COLO668 (cell line): Measurements from ENCODE around the gene TLK1.

ENCODE experiments used
- DNase-seq: peaks from one replicate; lab custom pipeline; 2025; ENCODE audit not compliant: unreplicated experiment; lab: John Stamatoyannopoulos, UW

TLK1 gene

DNA sequence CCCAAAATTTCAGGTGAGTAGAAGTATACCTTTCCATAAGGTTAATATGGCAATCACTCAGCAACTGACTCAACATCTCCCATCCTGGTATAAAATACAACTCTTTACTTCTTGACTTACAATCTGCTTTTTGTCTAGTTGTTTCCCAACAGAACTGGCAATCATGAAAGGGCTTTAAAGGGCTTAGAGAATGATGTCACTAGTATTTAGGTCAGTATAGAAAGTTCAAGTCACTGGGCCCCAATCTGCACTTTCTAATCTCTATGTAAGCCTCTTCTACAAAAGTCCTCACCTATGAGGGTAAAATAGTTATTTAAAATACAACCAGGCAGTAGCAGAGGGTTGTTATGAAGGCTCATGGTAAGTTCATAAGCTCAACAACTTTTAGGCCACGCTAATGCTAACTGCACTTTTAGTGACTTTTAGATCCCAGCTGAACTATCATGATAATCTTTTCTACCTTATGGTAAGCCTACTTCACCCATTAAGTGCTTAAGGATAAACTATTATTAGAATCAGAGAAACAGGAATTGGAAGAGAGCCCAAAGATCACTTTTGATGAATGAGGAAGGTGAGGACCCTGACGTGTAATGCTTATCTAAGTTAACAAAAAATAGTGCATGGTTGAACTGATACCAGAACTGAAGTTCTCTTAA is 152.0 kb downstream of the TLK1 start:
- DNase-seq = no peak

DNA sequence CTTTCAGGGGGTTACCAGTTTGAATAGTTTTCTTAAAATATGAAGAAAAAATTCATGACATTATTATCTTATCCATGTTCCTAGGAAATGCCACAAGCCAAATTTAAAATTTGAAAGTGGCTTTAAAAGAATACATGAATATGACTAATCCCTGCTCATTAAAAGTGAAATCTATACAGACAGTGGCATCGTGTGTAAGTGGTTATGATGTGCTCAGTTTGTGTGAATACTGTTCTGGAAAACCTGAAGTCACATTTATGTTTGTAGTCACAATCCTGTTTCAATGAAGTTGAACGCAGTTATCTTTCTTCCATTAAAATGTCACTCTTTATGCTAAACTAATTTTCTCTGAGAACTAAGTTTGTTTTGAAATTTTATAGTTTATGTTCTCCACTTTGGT is 155.9 kb downstream of the TLK1 start:
- DNase-seq = no peak

DNA sequence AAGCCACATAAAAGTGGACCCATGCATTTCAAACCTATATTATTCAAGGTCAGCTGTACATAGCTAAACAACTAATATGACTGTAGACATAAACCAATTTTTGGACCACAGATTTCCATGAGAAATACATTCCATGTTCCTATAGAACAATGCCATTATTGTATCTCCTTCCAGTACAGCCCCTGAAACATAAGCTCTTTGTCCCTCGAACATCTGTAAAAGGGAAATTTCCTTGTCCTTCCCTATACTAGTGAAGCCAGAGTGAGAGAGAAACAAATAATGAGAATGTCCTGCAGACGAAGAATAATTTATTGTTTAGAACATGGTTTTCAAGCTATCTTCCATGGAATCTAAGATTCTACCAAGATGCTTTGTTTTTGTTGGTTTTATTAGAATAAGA is 156.3 kb downstream of the TLK1 start:
- no peak for DNase-seq

DNA sequence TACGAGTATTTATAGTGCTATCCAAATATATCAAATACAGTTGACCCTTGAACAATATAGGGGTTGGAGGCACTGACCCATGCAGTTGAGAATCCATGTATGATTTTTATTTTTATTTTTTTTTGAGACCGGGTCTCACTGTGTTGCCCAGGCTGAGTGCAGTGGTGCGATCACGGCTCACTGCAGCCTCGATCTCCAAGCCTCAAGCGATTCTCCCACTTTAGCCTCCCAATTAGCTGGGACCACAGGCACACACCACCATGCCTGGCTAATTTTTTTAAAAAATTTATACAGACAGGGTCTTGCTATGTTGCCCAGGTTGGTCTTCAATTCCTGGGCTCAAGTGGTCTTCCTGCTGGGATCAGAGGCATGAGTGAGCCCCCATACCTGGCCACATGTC is 161.0 kb downstream of the TLK1 start:
- no peak for DNase-seq

DNA sequence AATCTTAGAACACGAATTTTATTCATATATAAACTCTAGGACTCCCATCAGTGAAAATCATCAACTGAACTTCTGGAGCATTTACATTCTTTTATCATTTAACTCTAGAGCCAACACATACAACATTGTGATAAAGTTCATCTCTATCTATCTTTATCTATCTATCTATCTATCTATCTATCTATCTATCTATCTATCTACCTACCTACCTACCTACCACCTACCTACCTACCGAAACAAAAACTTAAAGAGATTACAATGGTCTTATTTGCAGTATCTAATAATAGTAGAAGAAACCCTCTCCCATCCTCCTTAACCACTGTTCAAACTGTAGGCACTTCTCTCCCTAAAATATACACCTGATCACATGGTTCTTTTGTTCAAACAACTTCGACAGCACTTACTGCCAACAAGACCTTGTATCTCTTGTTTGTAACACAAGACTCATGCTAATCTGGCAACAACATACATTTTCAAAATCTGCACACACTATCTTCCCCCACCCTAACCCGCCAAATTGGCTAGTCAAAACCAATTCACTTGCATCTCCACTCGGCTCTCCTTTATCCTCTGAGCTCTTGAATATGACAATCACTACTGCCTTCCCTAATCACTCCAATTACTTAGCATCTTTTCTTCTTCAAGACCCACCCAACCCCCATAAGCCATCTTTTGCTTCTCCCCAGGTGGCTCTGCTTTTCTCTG is 162.6 kb downstream of the TLK1 start:
- DNase-seq = no peak

DNA sequence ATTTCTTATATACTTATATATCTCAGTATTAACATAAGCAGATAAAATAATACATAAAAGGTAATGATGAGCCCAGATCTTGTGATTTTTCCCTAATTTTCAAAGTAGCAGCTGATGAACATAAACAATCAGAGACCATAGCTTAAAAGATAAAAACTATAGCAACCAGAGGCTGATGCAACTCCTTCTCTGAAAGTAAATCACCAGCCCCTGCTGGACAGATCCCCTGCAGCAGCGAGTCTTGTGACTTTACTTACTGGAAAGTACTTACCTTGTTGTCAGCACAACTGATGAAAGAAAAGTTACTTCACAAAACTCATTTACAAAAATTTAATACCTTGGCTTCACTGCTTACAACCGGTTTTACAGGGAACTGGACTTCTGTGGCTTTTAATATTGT is 164.4 kb downstream of the TLK1 start:
- DNase-seq = no peak

DNA sequence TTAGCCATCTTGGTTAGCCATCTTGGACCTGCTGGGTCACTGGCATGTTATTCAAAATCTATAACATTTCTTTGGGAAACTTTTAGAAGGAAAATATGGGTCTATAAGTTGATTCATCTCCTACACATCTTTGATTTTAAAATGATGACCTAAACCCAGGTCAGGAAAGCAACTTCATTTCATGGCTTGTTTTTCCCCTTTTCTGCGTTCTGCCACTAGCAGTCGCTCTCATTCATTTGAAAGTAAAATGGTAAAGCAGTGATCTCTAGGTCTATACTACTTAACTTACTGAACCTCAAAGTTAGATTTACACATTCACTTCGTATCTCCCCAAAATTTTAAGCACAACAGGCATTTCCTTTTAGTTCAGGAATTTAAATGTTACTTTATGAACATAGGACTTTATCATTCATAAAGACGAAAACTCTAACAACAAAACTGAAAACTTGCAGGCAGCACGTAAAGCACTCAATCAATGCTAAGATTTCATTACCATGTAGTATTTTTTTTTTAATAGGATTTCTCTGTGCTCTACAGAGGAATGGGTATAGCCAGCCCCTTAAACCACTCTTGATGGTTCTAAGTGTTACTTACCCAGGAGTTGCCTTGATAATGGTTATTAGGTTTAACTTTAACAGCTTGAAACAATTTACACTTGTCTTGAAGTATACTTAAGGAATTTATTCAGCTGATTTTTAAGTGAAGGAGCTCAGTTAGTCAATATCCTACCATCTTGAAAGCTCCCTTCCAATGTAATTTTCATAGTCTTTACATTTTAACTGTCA is 169.1 kb downstream of the TLK1 start:
- DNase-seq = no peak

DNA sequence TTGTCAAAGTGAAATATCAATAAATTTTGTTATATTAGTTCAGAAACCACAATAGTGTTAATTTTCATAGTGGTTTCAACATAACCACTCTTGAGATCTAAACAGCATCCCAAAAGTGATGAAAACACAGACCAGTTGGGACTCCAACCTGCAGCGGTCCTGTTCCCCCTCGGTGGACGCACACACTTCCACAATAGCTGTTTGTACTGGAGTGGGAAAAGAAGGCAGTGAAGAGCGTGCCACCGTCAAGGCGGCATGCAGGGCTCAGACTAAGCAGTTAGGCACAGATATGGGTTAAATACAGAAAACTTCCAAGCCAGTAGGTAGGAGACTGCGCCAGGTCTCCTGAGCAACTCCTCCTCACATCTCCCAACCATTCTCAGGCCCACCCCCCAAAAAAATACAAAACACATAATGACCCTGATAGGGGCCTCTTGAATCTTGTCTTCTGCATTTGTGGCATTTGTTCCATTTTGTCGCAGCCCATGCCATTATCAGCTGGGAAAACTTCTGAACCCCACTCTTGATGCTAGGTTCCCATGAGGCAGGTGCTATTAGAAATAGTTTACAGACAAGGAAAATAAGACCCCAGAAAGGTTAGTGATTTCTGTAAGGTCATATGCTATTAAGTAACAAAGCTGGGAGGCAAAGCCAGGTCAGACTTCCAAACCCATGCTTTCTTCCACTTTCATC is 174.0 kb downstream of the TLK1 start:
- no peak for DNase-seq

DNA sequence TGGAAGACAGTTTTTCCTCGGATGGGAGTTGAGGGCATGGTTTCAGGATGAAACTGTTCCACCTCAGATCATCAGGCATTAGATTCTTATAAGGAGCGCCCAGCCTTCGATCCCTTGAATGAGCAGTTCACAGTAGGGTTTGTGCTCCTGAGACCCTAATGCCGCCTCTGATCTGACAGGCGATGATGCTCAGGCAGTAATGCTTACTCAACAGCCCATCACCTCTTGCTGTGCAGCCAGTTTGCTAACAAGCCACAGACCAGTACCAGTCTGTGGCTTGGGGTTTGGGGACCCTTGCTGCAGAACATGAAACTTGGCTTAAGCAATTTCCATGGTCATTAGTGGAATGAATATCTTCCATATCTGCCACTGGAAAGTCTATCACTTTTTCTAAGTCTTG is 175.3 kb downstream of the TLK1 start:
- DNase-seq = no peak

DNA sequence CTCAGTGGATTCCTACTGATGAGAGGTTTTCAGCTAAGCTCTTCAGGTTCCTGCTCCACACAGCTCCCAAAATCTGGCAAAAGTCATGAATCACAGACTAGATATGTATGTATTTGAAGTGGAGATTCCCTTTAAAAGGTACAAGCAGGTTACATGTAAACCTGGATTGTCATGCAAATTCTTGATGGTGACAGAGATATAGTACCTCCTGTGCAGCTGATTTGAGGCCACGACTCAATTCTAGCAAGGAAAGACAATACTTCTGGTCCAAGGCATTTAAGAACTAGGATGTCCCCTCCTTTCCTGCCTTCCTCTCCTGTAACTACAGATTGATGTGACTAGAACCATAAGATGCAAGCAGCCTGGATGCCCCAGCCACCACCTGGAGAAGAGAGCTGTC is 176.6 kb downstream of the TLK1 start:
- DNase-seq = no peak

DNA sequence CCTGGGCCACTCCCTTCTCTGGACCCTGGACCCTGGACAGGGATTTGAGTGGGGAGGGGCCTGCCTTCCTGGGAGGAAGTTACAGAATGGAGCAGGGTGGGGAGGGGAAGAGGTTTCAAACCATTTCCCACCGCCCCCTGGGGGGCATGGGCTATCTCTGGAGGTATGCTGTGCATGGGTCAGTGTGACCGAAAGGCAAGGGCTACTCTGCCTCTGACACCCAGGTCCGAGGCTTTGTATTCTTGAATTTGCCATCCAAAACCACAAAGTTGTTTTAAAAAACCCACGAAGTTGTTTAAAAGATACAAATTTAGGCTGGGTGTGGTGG is 184.8 kb downstream of the TLK1 start:
- no peak for DNase-seq

DNA sequence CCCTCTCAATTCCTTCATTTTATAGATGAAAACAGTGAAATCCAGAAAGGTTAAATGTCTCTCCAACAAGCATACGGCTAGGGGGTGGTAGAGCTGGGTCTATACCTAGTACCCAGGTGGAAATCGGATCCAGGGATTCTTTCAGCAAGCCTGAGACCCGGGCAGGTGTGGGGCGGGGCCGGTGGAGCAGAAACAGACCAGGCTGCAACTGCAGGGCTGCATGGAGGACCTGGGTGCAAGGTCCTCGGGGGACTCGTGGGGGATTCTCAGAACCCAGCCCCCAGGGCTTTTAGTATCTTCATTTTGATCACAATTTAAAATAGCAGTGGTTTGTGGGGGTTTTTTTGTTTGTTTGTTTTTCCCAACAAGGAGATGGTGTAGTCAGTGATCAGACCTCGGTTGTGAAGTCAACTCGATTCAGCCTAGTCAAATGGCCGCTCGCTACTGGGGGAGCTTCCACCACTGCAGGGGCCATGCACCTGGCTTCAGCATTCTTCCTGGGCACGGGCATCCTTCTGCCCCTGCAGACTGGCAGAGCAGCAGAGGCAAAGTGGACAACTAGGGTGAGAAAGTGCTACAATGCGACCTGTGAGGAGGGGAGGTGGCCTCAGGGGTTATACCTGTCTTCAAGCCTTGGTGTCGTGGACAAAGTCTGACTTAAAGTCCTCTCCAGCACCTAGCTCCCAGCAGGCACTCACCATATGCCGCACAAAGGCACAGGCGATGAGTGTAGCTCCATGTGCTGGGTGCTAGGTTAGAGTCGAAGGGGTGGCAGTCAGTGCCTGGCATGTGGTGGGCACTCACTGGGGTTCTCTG is 185.4 kb downstream of the TLK1 start:
- peak; percentile 17 for DNase-seq

DNA sequence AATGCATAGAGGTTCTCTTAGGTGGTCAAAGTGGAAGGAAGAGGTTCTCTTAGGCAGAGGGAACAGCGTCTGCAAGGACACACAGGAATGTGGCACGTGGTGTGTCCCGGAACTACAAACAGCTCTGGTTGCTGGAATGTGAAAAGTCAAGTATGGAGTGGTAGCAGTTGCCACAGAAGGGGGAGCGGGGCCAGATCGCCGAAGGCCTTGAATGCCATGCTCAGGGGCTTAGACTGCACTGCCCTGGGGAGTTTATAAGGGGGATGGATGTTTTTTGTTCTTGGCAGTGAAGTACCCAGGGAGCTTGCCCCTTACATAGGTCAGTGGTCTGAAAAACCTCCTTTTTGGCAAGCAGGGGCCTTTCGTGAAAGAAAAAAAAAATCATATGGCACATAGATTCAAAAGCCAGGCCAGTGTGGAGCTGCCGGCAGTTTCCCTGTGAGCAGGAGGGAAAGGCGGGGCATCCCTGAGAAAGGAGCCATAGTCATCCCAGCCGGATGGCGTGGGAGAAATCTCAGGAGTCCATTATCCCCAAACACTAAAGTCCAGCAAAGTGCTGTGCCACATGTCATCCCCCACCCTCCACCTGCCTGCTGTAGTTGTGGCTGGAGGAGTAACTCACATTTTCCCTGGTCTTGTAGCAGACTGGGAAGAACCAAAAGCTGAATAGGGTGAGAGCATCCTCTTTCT is 186.2 kb downstream of the TLK1 start:
- no peak for DNase-seq

DNA sequence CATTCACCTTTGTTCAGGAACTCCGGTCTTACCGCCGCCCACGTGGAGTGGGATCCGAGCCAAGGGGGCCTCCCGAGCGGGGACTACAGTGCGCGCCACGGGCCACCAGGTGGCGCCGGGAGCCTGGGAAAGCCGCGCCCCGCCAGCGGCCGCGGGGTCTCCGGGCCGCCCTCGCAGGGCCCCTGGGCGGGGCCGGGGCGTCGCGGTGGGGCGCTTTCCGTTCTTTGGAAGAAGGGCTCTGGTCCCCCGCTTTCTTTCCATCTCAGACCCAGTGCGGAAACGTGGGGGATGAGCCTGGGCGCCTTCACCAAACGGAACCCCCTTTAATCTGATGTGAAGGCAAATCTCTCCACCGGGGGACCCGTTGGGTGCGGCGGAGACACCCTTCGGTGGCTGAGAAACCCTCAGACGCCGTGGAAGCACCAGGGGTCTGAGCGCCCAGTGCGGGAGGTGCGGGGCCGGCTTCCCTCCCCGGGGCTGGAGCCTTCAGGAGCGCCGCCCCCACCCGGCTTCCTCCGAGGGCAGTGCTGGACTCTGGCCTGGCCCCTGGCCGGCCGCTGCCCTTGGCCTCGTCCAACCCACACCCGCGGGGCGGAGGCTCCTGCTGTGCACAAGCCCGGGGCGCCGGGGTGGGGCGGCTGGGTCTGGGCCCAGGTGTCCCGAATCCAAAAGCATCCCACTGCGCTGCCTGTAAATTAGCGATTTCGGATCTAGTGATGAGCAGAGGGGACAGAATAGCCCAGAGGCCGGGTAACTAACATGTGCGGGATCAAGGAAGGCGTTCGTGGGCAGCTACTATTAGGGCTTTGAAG is 187.0 kb downstream of the TLK1 start:
- DNase-seq = peak; percentile 94

DNA sequence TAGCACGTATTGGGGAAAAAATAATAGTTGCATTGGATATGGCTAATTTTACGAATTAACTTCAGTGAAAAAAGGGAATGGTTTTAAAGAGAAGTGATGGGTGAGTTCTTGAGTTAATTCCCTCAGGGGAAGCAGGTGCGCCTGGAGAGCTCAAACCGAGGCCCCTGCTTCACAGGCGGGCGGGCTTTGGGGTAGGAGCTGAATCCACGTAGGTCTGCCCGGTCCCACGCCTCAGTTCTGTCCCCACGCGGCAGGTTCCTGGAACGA is 187.5 kb downstream of the TLK1 start:
- no peak for DNase-seq

DNA sequence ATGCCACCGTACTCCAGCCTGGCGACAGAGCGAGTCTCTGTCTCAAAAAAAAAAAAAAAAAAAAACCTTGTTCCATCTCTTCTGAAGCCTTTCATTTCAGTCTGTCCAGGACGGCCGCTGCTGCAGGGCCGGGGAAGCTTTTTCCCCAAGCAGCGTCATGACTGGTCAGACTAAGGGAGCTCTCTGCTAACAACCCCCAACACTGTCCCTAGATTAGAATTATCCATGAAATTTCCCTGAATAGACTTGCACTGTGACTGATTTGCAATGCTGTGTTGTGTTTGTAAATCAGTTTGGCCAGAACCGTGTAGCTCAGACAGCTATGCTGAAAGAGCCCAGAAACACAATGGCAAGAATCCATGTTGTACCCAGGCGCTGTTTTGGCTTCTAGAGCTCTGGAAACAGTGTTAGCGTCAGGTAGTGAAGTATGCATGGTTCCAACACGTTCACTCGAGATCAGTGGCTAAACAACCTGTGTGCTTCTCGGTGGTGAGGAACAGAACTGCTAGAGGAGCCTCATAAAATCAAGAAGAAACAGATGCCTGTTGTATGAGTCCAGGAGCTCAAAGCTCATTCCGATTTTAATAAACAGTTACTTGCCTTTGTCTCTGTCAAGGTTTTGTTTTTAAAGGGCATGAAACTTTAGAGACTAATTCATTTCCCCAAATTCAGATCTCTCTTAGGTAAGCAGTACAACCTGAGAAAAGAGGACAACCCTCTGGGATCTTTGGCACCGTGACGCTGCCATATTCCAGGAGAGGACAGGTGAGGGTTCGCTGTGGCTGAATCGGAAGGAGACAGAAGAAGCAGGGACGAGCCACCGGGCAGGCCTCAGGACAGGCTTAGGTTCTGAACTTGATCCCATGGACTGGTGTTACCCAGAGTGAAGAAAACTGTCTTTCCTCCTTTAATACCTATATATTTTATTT is 188.1 kb downstream of the TLK1 start:
- DNase-seq = peak; percentile 27

DNA sequence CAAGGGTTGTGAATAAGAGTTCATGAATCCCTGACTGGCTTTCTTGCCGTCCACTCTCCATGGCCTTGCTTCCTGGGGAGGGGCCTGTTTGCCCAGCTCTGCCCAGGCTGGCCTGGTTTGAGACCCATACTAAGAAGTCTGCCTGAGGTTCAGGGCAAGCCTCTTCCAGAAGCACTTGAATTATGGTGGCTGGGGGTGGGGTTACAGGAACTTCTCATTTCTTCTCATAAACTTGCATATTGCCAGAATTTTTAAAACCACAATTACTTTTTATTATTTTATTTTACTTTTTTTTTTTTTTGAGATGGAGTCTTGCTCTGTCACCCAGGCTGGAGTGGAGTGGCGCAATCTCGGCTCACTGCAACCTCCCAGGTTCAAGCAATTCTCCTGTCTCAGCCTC is 189.6 kb downstream of the TLK1 start:
- DNase-seq = no peak

DNA sequence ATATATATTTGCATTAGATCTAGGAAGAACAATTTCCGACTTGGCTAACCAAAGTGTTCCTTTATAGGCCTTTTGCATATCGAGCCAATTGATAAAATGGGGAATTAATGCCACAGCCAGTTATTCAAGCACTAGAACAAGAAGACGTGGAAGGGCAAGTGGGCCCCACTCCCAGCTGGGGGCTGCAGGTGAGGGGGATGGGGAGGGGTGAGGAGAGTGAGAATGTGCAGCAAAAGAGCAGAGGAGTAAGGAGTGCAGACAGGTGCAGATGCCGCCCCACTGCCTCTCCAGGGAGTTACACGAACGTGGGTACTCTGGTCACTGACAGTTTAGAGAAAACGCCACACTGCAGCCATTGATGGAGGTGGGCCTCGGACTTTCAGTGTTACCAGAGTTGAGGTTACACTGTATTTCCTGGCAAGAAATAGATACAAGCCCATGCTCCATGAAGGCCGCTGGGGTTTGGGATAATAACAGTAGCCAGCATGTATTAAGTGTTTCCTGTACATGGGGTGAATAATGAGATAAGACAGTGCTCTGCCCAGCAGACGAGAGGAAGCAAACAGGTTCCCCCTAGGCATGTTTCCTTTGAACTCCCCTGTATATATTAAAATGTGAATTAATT is 190.7 kb downstream of the TLK1 start:
- DNase-seq = no peak
